HG02610 (cell line): ENCODE results near the gene TKT.

Experiments used
- ATAC-seq: cut with Tn5 transposase; IDR thresholded peaks from one replicate; pipeline ENCODE4 v1.9.1; 2021; ENCODE audit warnings: mild to moderate bottlenecking, moderate library complexity; ENCODE audit not compliant: unreplicated experiment

TKT gene

GRCh38 chr3:53226142-53226840, 29.5 kb downstream of the TKT start:
- no peak for ATAC-seq

GRCh38 chr3:53225651-53226050, 30.2 kb downstream of the TKT start:
- no peak for ATAC-seq

- ATAC-seq, result no peak
Observed at GRCh38 chr3:53225181-53225580, 30.6 kb downstream of the TKT start.

GRCh38 chr3:53224536-53224935, 31.3 kb downstream of the TKT start:
- ATAC-seq, result no peak

- ATAC-seq, result no peak
Observed at GRCh38 chr3:53224026-53224425, 31.8 kb downstream of the TKT start.

GRCh38 chr3:53223541-53223966, 32.3 kb downstream of the TKT start:
- ATAC-seq, result no peak

GRCh38 chr3:53223025-53223424, 32.8 kb downstream of the TKT start:
- no peak for ATAC-seq

GRCh38 chr3:53222183-53222901, 33.5 kb downstream of the TKT start:
- no peak for ATAC-seq

GRCh38 chr3:53221827-53222182, 34.0 kb downstream of the TKT start:
- ATAC-seq, result no peak

GRCh38 chr3:53221345-53221744, 34.5 kb downstream of the TKT start:
- no peak for ATAC-seq

GRCh38 chr3:53219895-53220483, 35.8 kb downstream of the TKT start:
- peak; percentile 83 for ATAC-seq

GRCh38 chr3:53218131-53218530, 37.7 kb downstream of the TKT start:
- no peak for ATAC-seq

GRCh38 chr3:53217175-53217574, 38.6 kb downstream of the TKT start:
- ATAC-seq, result no peak

- no peak for ATAC-seq
Observed at GRCh38 chr3:53216723-53217122, 39.1 kb downstream of the TKT start.

GRCh38 chr3:53215816-53216215, 40.0 kb downstream of the TKT start:
- no peak for ATAC-seq

GRCh38 chr3:53213276-53213675, 42.5 kb downstream of the TKT start:
- ATAC-seq, result no peak

- no peak for ATAC-seq
Observed at GRCh38 chr3:53211706-53212702, 43.8 kb downstream of the TKT start.

GRCh38 chr3:53202331-53203015, 53.3 kb downstream of the TKT start:
- no peak for ATAC-seq

GRCh38 chr3:53200501-53201498, 55.0 kb downstream of the TKT start:
- no peak for ATAC-seq
